OCI-LY1 (cell line): ENCODE data around the gene TRPV6.
A peak's percentile ranks its signal among the peaks of the same experiment; 100 is the strongest.

Experiments used
- H2AFZ ChIP-seq: fragments of 200-600 bp; sonication (generic), shearing (Covaris generic); 2 replicates; pipeline ENCODE4 v1.6.0; 2014; ENCODE audit warnings: antibody characterized with exemption, mild to moderate bottlenecking, low read length
- H3F3A ChIP-seq: fragments of 200-600 bp; sonication (generic), shearing (Covaris generic); 2 replicates; pipeline ENCODE4 v1.6.0; 2014; ENCODE audit warnings: mild to moderate bottlenecking, antibody characterized with exemption, low read length, moderate library complexity; ENCODE audit not compliant: insufficient read depth
- H3K27ac ChIP-seq: fragments of 200-600 bp; sonication (generic); 2 replicates; pipeline ENCODE4 v1.5.1; 2014; ENCODE audit warnings: low read length, mixed run types, mild to moderate bottlenecking, low read depth; ENCODE audit not compliant: poor library complexity, severe bottlenecking
- H3K27me3 ChIP-seq: fragments of 200-600 bp; sonication (generic); 2 replicates; pipeline ENCODE4 v1.6.0; 2014; ENCODE audit warnings: antibody characterized with exemption, mild to moderate bottlenecking, low read length, moderate library complexity; ENCODE audit not compliant: insufficient read depth
- H3K36me3 ChIP-seq: fragments of 200-600 bp; sonication (generic); 2 replicates; pipeline ENCODE4 v1.6.1; 2014; ENCODE audit warnings: mild to moderate bottlenecking, antibody characterized with exemption, low read length, moderate library complexity, mixed read lengths; ENCODE audit not compliant: insufficient read depth
- H3K4me1 ChIP-seq: fragments of 200-600 bp; sonication (generic); 2 replicates; pipeline ENCODE4 v1.5.1; 2014; ENCODE audit warnings: mild to moderate bottlenecking, low read length, moderate library complexity; ENCODE audit not compliant: insufficient read depth, severe bottlenecking
- H3K4me2 ChIP-seq: fragments of 200-600 bp; sonication (generic), shearing (Covaris generic); 2 replicates; pipeline ENCODE4 v1.6.1; 2014; ENCODE audit warnings: low read length
- H3K4me3 ChIP-seq: fragments of 200-600 bp; sonication (generic); 2 replicates; pipeline ENCODE4 v1.5.1; 2014; ENCODE audit warnings: low read length, low read depth, mild to moderate bottlenecking, mixed read lengths; ENCODE audit not compliant: poor library complexity, severe bottlenecking
- H3K79me2 ChIP-seq: fragments of 200-600 bp; shearing (Covaris generic); 2 replicates; pipeline ENCODE4 v1.6.1; 2016; ENCODE audit warnings: mixed run types, low read length, mixed read lengths; ENCODE audit not compliant: insufficient read depth
- H3K9ac ChIP-seq: fragments of 200-600 bp; sonication (generic), shearing (Covaris generic); 2 replicates; pipeline ENCODE4 v1.6.1; 2014; ENCODE audit warnings: mild to moderate bottlenecking, low read length, mixed read lengths
- H3K9me2 ChIP-seq: fragments of 200-600 bp; sonication (generic), shearing (Covaris generic); 2 replicates; pipeline ENCODE4 v1.6.1; 2014; ENCODE audit warnings: low read depth, mild to moderate bottlenecking, low read length, mixed read lengths
- H3K9me3 ChIP-seq: fragments of 200-600 bp; shearing (Covaris generic); 2 replicates; pipeline ENCODE4 v1.6.1; 2014; ENCODE audit warnings: low read length, mixed read lengths
- H4K20me1 ChIP-seq: fragments of 200-600 bp; sonication (generic), shearing (Covaris generic); 2 replicates; pipeline ENCODE4 v1.6.0; 2016; ENCODE audit warnings: mild to moderate bottlenecking, low read length; ENCODE audit not compliant: insufficient read depth
- CTCF ChIP-seq: fragments of 200-600 bp; sonication (generic), shearing (Covaris generic); IDR thresholded peaks from 2 replicates; pipeline ENCODE4 v1.5.1; 2017; ENCODE audit warnings: mild to moderate bottlenecking, antibody characterized with exemption, low read length, moderate library complexity, mixed read lengths
- EZH2 ChIP-seq: fragments of 200-600 bp; sonication (generic), shearing (Covaris generic); IDR thresholded peaks from 2 replicates; pipeline ENCODE4 v1.8.0; 2017; ENCODE audit warnings: borderline replicate concordance, mixed run types, mild to moderate bottlenecking, antibody characterized with exemption, low read length, moderate library complexity, mixed read lengths

TRPV6 gene

GRCh38 chr7:142927949-142928348 lies 42.4 kb upstream of the TRPV6 start:
- H3K9me2 ChIP-seq, result no peaks in the 10 kb centered on the region
- no peaks in the 10 kb centered on the region for H3K9me3 ChIP-seq
- no peaks in the 10 kb centered on the region for H3K36me3 ChIP-seq
- no peaks in the 10 kb centered on the region for H3K79me2 ChIP-seq
- TF ChIP-seq EZH2, result no peak
- TF ChIP-seq CTCF, result no peak
- no peak overlapping the region for H3K27ac ChIP-seq
- H3K9ac ChIP-seq, result no peak overlapping the region
- H4K20me1 ChIP-seq, result no peaks in the 10 kb centered on the region
- H3K4me2 ChIP-seq, result no peak overlapping the region
- no peaks in the 10 kb centered on the region for H3K4me1 ChIP-seq
- 0 out of 2 replicates have a peak, but pooled peaks cover 4% of the 10 kb centered on the region for H3K27me3 ChIP-seq
- no peak overlapping the region for H3K4me3 ChIP-seq
- no peak overlapping the region for H2AFZ ChIP-seq
- no peaks in the 10 kb centered on the region for H3F3A ChIP-seq

GRCh38 chr7:142927085-142927745 lies 41.7 kb upstream of the TRPV6 start:
- Histone ChIP-seq H3K9ac (no peak overlapping the region), H3K27ac (no peak overlapping the region), H3K4me1 (no peaks in the 10 kb centered on the region), H3K79me2 (no peaks in the 10 kb centered on the region), H4K20me1 (no peaks in the 10 kb centered on the region), H3K4me3 (no peak overlapping the region), H3K9me3 (no peaks in the 10 kb centered on the region), H2AFZ (no peak overlapping the region), H3K27me3 (0 out of 2 replicates have a peak, but pooled peaks cover 4% of the 10 kb centered on the region), H3K4me2 (no peak overlapping the region), H3F3A (no peaks in the 10 kb centered on the region), H3K36me3 (no peaks in the 10 kb centered on the region), H3K9me2 (no peaks in the 10 kb centered on the region)
- TF ChIP-seq CTCF, result no peak
- no peak for TF ChIP-seq EZH2

GRCh38 chr7:142925413-142925812 lies 39.9 kb upstream of the TRPV6 start:
- Histone ChIP-seq H3K4me1 (no peaks in the 10 kb centered on the region), H3K9ac (no peak overlapping the region), H4K20me1 (no peaks in the 10 kb centered on the region), H3K4me2 (no peak overlapping the region), H3K27ac (no peak overlapping the region), H3K9me2 (no peaks in the 10 kb centered on the region), H3K36me3 (no peaks in the 10 kb centered on the region), H3K79me2 (no peaks in the 10 kb centered on the region), H2AFZ (no peak overlapping the region), H3K27me3 (peaks cover 9% of the 10 kb centered on the region; the same call in 1 of the 2 replicates), H3K9me3 (no peaks in the 10 kb centered on the region), H3F3A (no peaks in the 10 kb centered on the region), H3K4me3 (no peak overlapping the region)
- TF ChIP-seq EZH2 (no peak), CTCF (peak; percentile 55)
